Measurements from ENCODE around the gene SYTL1.
A peak's percentile ranks its signal among the peaks of the same experiment; 100 is the strongest.

SYTL1 gene

GRCh38 chr1:27314737-27315136 is 27.1 kb upstream of the SYTL1 start:
- TF ChIP-seq CTCF (IDR thresholded peaks at IDR 0.05; ENCODE audit: low read depth, low read length) = no peak
- DNase-seq = no peak
- H3K27me3 ChIP-seq = no peaks in the 10 kb centered on the region
- no peaks in the 10 kb centered on the region for H3K4me1 ChIP-seq
- H3K4me3 ChIP-seq (ENCODE audit: low read depth, low read length) = no peak overlapping the region
- no peaks in the 10 kb centered on the region for H3K36me3 ChIP-seq
- H3K9me3 ChIP-seq = no peaks in the 10 kb centered on the region

GRCh38 chr1:27316860-27317259 is 25.0 kb upstream of the SYTL1 start:
- H3K36me3 ChIP-seq = no peaks in the 10 kb centered on the region

GRCh38 chr1:27318136-27318535 is 23.7 kb upstream of the SYTL1 start:
- no peaks in the 10 kb centered on the region for H3K9me3 ChIP-seq
- DNase-seq = no peak
- no peaks in the 10 kb centered on the region for H3K27me3 ChIP-seq
- TF ChIP-seq CTCF (IDR thresholded peaks at IDR 0.05; ENCODE audit: low read depth, low read length) = no peak
- H3K4me3 ChIP-seq (ENCODE audit: low read depth, low read length) = no peak overlapping the region
- no peaks in the 10 kb centered on the region for H3K4me1 ChIP-seq
- H3K36me3 ChIP-seq = no peaks in the 10 kb centered on the region

More at GRCh38 chr1:27316860-27317259, 25.0 kb upstream of the SYTL1 start:
- Histone ChIP-seq H3K4me3 (ENCODE audit: low read depth, low read length) (no peak overlapping the region), H3K27me3 (no peaks in the 10 kb centered on the region), H3K9me3 (no peaks in the 10 kb centered on the region), H3K4me1 (no peaks in the 10 kb centered on the region)
- TF ChIP-seq CTCF (IDR thresholded peaks at IDR 0.05; ENCODE audit: low read depth, low read length) = no peak
- no peak for DNase-seq

GRCh38 chr1:27318596-27318995 is 23.2 kb upstream of the SYTL1 start:
- TF ChIP-seq CTCF (IDR thresholded peaks at IDR 0.05; ENCODE audit: low read depth, low read length) = no peak
- no peaks in the 10 kb centered on the region for H3K36me3 ChIP-seq
- DNase-seq = no peak

GRCh38 chr1:27321813-27322568 is 19.8 kb upstream of the SYTL1 start, which contains the start of gene TMEM222:
Gene TMEM222 (plus strand): TSS chr1:27322163. CDS start chr1:27322198, 35 bp downstream.
- Histone ChIP-seq H3K9me3 (no peaks in the 10 kb centered on the region), H3K4me3 (ENCODE audit: low read depth, low read length) (peak within 1 kb of the TSS; percentile 96), H3K27me3 (no peaks in the 10 kb centered on the region), H3K4me1 (no peaks in the 10 kb centered on the region), H3K36me3 (0 out of 2 replicates have a peak, but pooled peaks cover 3% of the 10 kb centered on the region)
- no peak for TF ChIP-seq CTCF (IDR thresholded peaks at IDR 0.05; ENCODE audit: low read depth, low read length)
- DNase-seq = peak; percentile 93

More at GRCh38 chr1:27318596-27318995, 23.2 kb upstream of the SYTL1 start:
- Histone ChIP-seq H3K27me3 (no peaks in the 10 kb centered on the region), H3K4me1 (no peaks in the 10 kb centered on the region), H3K4me3 (ENCODE audit: low read depth, low read length) (no peak overlapping the region), H3K9me3 (no peaks in the 10 kb centered on the region)

GRCh38 chr1:27322569-27323240 is 19.1 kb upstream of the SYTL1 start:
- Histone ChIP-seq H3K4me1 (no peaks in the 10 kb centered on the region), H3K27me3 (no peaks in the 10 kb centered on the region), H3K36me3 (0 out of 2 replicates have a peak, but pooled peaks cover 3% of the 10 kb centered on the region), H3K9me3 (no peaks in the 10 kb centered on the region), H3K4me3 (ENCODE audit: low read depth, low read length) (peak overlapping the region; percentile 96)
- no peak for TF ChIP-seq CTCF (IDR thresholded peaks at IDR 0.05; ENCODE audit: low read depth, low read length)
- DNase-seq = no peak
